Midbrain (tissue), 1 donor: Measurements from ENCODE around the gene LRRC8A.
"Not testable (repeated sequence)": the region's sequence is repeated elsewhere in the genome, so short reads cannot be mapped to it uniquely, and the experiment has no call there.

Experiments used
- DNase-seq: peaks from one replicate; lab custom pipeline; 2025; lab: John Stamatoyannopoulos, UW

The LRRC8A gene

DNA sequence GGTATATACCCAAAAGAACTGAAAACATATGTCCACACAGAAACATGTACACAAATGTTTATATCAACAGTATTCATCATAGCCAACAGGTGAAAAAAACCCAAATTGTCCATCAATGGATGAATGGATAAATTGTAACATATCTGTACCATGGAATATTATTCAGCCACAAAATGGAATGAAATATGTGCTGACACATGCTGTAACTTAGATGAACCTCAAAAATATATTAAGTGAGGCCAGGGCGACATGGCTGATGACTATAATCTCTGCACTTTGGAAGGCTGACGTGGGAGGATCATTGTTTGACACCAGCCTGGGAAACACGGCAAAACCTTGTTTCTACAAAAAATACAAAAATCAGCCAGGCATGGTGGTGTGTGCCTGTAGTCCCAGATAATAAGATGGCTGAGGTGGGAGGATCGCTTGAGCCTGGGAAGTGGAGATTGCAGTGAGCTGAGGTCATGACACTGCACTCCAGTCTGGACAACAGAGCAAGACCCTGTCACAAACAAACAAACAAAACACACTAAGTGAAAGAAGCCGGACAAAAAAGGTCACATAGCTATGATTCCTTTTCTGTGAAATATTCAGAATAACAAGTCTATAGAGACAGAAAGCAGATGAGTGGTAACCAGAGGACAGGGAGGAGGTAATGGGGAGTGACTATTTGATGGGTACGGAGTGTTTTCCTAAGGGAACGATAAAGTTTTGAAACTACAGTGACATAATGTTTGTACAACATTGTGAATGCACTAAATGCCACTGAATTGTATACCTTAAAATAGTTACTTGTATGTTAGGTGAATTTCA lies 11.6 kb upstream of the LRRC8A start:
- DNase-seq: no peak

DNA sequence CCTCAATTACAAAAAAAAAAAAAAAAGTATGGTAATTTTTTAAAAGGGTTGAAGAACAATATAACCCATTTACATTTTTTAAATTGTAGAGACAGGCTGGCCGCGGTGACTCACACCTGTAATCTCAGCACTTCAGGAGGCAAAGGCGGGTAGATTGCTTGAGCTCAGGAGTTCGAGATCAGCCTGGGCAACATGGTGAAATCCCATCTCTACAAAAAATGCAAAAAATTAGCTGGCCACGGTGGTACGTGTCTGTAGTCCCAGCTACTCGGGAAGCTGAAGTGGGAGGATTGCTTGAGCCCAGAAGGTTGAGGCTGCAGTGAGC lies 11.0 kb upstream of the LRRC8A start:
- DNase-seq: not testable (repeated sequence)

DNA sequence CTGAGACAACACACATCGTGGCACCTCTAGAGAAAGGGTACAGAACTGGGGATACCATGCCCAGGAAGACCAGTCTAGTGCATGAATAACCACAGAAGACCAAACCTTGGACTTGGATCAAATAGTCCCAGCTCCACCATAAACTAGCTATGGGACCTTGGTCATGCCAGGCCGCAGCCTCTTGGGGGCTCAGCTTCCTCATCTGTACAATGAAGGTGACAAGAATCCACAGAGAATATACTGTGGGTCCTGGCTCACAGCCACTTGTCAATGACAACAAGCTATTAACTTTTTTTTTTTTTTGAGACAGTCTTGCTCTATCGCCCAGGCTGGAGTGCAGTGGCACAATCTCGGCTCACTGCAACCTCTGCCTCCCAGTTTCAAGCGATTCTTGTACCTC lies 4.1 kb upstream of the LRRC8A start:
- no peak for DNase-seq

DNA sequence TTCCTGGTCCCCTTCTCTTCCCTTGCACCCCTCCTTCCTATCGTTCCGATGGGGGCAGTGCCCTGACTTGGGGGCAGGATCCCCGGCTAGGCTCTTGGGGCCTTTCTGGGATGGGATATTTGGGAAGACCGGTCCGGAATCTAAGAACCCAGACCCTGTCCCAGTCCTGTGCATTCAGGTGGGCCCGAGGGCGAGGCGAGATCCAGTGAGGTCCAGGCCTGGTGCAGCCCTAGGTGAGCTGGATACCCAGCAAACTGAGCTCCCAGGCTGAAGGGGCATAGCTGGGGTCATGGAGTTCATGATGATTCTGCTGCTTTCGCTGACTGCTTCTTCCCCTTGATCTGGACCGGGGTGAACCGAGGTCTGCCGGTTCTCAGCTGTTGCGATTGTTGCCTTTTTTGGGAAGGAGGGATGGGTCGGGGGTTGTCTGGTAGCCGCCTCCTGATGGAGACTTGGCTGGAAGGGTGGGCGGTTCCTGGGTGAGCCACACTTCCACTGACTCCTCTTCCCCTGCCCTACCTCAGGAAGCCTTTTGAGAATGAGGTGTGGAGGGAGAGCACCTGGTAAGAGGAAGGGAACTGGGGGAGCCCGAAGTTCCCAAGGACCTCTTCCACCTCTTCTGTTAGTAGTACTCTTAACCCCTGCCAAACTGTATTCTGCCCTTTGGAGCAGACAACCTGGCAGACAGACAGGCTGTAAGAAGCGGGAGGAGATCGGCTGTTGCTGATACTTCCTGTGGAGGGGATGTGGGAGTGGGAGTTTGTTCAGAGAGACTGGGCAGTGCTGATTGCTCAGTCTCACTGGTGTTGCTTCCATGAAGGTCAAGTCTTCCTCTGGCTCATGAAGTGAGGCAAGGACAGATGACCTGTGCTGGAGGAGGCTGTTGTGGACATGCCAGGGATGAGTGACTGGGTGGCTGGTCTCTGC lies 1.0 kb downstream of the LRRC8A start:
- DNase-seq: no peak

DNA sequence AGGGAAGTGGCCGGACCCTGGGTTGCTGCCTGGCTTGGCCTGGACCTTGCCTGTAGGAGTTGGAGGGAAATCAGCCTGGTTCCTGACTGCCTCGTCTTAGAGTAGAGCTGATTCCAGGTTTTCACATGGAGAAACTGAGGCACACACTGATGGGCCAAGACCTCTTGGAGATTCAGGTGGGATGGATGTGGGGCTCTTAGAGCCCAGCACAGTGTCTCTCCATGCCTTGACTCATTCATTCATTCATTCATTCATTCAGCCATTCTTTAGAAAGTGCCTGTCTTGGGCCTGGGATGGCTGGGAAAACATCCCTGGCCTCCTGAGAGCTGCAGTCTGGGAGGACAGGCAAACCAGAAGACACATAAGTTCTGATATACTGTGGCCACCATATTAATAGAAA lies 2.2 kb downstream of the LRRC8A start:
- DNase-seq: no peak

DNA sequence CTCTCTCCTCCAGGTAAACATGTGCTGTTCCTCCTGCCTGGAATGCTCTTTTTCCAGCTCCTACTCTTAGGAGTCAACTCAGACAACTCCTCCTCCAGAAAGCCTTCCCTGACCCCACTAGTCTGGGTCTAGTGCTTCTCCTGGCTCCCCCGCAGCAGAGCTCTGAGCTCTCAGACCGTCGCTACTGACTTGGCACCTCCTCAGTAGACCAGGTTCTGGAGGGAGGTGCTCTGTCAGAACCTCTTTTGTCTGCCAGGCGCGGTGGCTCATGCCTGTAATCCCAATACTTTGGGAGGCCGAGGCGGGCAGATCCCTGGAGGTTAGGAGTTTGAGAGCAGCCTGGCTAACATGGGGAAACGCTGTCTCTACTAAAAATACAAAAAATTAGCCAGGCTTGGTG lies 3.4 kb downstream of the LRRC8A start:
- DNase-seq: no peak

DNA sequence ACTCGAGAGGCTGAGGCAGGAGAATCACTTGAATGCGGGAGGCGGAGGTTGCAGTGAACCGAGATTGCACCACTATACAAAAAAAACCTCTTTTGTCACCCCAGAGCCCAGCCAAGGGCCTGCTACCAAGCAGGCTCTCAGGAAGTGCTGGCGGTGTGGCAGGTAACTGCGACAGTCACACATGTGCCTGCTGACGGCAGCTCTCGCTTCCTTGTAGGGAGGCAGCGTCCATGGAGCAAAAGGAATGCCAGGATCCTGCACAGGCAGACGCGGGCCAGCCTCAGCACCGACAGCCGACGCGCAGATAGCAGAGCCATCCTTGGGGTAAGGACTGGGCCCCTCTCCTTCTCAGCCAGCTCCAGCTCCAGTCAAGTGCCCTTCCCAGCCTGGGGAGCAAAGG lies 3.9 kb downstream of the LRRC8A start:
- no peak for DNase-seq

DNA sequence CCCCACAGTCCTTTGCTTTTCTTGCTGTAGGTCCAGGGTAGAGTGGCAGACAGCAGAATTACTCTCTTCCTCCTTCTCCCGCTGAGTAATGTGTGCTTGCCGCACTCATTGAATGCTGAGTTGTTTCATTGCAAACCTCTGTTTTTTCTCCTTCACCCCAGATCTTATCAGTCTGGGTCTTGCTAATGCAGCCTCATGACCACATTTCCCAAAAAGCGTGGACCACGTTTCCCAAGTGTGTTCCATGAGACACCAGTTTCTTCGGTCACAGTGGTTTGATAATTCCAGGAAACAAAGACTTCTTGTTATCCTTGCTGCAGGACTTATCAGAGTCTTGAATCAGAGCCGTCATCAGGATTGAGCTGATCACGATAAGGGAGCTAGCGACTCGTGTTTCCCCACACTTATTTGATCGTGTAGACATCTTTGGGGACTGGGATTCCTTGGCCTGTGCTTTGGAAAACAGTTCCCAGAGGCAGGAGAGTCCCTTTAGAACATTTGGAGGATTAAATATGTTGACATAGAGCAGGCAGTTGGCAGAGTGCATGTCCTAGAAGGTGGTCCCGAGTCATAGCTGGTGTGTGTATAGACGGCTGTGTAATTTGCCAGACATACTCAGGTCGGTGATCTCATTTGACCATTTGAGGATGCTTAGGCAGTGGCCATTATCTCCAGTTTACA lies 4.4 kb downstream of the LRRC8A start:
- no peak for DNase-seq

DNA sequence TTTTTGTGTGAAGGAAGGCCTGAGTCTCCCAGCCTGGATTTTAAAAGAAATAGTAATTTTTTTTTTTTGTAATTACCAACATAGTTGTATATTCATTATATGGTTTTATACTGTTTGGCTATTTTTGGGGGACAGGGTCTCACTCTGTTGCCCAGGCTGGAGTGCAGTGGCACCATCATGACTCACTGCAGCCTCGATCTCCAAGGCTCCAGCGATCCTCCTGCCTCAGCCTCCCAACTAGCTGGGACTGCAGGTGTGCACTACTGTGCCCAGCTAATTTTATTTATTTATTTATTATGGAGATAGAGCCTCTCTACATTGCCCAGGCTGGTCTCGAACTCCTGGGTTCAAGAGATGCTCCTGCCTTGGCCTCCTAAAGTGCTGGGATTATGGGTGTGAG lies 5.1 kb downstream of the LRRC8A start:
- DNase-seq: no peak

DNA sequence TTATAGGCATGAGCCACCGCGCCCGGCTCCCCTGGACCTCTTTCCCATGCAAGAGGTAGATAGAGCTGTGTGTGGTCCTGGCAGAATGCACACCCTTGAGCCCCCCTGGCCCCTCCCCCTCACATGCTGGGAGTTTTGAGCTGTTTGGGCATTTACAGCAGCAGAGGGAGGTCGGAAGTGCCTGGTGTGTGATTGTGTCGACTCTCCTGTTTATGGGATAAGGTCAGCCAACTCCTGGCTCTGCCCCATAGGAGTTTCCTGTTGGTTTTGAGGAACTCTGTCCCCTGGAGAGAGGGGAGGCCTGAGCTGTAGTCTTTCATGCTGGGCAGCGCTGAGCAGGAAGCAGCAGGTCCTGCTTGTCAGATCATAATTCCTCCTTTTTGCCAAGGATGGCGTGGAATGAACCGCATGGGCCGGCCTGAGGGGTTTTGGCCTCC lies 6.0 kb downstream of the LRRC8A start:
- DNase-seq: no peak

DNA sequence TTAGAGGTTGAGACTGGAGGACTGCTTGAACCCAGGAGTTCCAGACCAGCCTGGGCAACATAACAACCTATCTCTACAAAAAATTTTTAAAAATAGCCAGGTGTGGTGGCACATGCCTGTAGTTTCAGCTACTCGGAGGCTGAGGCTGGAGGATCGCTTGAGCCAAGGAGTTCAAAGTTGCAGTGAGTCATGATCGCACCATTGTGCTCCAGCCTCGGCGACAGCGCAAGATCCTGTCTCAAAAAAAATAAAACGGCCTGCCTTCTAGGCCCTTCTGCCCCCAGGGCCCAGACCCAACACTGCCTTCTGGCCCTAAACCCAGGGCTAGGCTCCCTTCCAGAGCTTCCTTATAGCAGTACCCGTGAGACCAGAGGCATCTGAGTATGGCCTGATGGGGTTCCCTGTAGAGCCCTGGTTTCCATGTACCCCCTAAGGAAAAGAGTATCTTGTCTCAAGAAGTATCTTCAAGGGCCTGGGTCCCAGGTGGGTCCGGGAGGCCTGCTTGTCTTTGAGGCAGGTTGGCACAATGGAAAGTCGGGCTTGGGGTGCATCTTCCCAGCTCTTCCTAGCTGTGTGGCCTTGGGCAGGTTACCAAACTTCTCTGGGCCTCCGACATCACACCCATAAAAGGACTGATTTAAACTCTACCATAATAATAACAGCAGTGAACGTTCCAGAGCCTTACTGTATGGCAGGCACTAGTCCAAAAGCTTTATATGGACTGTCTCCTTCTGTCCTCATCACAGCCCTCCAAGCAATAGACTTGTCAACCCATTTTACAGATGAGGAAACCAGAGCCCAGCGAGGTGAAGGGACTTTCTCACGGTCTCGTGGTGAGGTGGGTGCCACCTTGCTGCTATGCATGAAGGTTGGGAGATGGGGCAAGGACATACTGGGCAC lies 9.6 kb downstream of the LRRC8A start:
- no peak for DNase-seq

DNA sequence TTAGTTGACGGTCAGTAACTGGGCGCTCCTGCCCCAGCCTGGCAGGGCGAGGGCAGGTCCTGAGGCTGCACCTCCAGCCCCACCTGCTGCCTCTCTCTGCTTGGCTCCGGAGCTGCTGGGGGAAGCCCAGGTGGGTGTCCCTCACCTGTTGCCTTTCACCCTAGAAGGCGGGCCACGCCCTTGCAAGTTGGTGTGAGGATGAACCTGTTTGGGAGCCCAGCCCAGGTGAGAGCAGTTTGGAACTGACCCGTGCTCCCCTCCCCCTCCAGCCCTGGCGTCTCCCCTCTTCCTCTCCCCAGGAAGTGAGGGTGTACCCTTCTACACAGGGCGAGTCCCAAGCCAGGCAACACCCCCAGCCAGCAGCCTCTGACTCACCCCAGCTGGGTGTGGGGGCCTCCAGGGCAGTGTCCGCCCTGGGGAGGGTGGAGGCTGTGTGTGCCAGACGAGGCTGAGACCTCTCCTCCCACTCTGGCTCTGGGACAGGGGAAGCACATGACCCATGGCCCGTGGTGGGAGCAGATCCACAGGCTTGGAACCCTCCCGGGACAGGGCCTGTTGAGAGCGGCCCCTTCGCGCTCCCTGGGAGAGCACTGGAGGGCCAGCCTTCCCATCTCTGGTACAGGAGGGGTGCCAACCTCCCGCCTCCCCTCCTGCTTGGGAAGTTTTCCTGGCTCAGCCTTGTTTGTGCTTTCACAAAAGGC lies 10.4 kb downstream of the LRRC8A start:
- DNase-seq: peak; percentile 92

DNA sequence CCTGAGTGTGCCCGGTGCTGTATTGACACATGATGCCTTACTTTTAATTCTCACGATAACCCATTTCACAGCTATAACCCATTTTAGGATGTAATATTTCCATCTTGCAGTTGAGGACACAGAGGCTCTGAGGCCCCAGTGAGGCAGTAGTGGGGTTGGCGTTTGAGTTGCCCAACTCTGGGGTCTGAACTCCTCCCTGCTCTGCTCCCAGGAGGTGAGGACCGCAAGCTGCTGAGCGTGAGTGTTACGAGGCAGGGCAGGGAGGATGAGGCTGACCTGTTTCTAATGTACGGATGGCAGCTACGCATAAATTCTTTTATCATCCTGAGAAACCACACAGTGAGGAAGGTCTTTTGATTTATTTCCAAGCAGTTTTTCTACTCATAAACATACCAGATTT lies 11.4 kb downstream of the LRRC8A start:
- DNase-seq: no peak

DNA sequence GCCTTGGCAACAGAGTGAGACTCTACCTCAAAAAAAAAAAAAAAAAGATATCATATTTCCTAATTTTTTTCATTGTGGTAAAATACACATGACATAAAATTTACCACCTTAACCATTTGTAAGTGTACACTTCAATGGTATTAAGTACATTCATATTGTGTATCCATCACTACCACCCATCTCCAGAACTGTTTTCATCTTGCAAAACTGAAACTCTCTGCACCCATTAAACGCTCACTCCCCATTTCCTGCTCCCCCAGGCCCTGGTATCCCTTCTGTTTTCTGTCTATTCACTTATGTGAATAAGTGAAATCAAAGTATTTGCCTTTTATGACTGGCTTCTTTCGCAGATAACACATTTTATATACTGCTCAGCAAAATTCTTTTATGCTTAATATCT lies 12.8 kb downstream of the LRRC8A start:
- DNase-seq: no peak

DNA sequence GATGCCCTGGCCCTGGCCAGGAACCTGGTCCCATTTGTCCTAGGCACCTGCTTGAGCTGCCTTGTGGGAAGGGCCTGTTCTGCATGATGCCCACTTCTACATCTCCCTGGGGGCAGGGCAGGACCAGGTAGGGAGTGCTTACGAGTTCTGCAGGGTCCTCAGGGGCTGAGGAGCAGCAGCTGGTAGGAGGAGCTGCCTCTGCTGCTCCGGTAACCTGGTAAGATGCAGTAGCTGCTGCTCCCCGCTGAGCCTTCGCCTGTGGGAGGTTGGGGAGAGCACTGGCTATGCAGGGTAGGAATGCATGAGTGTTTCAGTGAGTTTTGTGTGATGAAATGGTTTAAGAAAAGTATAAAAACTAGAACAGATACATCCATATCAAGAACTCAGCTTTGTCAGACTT lies 13.6 kb downstream of the LRRC8A start:
- DNase-seq: no peak

DNA sequence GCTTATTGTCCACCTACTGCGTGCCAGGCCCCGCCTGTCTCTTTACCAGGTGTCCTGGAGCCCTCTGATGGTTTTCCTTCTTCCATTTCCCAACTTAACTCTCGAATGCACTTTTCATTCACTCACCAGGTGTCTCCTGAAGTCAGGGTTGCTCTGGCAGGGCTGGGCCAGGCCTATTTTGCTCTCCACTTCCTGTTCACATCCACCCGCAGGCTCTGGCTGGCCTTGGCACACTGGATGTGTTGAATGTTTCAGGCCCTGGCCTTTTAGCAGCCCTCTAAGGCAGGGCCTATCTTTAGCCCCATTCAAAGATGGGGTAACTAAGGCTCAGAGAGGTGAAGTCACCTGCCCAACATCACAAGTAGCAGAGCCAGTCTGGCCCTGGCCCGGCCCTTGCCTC lies 16.4 kb downstream of the LRRC8A start:
- DNase-seq: no peak

DNA sequence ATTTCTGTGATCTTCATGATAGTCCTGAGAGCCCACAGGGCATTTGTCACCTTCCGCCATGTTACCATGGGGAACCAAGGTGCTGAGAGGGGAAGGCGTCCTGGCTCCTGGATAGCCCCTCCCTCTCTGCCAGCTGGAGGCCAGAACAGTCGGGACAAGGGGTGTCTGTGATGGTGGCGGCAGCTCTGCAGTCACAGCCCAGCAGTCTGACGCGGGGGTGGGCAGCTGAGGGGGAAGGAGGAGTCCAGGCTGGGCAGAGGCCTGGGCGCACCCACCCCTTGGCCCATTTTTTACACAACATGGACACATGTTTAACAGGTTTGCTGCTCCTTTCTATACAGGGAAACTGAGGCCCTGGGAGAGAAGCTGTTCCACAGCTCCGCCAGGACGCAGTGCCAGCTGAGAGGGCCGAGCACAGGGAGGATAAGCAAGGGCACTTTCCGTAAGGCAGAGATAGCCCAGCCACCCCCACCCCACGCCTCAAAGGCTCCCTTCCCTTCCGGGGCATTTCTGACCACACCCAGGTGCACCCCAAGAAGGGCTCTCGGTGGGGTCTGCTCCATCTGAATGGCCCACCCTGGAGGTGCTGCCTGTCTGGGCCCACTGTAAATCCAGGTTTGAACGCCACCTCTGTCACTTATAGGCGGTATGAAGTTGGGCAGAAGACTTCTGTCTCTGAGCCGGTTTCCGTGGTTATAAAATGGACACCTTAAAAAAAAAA lies 17.1 kb downstream of the LRRC8A start:
- peak; percentile 47 for DNase-seq

DNA sequence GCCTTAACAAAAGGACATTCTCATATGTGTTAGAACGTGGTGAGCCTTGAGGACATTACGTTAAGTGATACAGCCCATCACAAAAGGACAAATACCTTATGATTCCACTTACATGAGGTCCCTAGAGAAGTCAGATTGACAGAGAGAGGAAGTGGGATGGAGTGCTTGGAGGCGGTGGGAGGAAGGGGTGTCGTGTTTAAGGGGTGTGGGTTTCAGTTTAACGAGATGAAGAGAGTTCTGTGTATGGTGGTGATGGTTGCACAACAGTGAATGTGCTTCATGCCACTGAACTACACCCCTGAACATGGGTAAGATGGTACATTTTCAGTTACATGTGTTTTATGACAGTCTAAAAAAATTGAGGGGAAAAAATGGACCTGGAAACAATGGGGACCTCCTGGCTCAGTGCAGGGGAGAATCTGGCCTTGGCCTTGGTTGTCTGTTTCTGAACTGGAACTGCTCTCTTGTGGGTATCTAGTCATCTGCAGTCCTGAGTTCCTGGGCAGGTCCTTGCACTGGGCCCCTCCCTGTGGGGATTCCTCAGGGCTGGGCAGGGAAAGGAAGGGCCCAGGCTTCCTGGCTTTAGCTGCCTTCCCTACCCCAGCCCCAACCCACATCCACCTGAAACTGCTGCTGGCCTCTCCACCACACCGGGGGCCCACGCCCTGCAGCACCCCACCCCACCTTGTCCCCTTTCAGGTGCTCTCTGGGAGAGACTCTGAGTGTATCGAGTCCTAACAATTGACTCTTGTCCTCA lies 17.8 kb downstream of the LRRC8A start:
- no peak for DNase-seq

DNA sequence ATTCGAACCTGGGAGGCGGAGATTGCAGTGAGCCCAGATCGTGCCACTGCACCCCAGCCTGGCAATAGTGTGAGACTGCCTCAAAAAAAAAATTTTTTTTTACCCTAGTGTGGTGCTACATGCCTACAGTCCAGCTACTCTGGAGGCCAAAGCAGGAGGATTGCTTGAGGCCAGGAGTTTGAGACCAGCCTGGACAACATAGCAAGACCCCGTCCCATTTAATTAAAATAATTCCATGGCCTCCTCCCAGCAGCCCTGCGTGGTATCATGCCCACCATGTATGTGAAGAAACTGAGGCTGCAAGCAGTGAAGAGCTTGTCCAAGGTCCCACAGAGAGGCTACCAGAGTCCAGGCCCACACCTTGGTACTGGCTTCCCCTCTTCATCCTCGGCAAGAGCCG lies 19.4 kb downstream of the LRRC8A start:
- DNase-seq: no peak

DNA sequence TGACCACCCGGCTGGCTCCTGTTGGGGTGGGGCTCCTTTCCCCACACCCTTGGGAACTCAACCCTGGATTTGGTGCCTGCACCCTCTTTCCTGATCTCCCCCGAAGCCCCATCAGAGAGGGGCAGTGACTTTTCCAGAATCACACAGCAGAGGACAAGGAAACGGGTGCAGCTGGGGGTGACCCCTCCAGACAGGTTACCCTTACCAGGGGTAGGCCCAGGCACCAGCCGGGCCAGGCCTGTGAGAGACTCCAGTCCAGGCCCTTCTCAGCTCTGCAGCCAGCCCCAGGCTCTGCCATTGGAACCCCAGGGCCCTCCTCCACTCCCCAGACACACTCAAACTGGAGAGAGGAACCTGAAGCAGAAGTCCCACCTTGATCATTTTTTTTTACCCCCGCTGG lies 19.9 kb downstream of the LRRC8A start:
- DNase-seq: no peak
